Measurements from ENCODE around the gene SLC5A12. TPM values are rescaled to one million over a fixed set of nuclear protein-coding genes. Genes with fewer than 3 reads are reported as not detected.
A peak's percentile ranks its signal among the peaks of the same experiment; 100 is the strongest.

SLC5A12 gene
- total and polyA plus RNA-seq, 2 experiments from 2014 or later, result 0.24 to 0.43 TPM

DNA sequence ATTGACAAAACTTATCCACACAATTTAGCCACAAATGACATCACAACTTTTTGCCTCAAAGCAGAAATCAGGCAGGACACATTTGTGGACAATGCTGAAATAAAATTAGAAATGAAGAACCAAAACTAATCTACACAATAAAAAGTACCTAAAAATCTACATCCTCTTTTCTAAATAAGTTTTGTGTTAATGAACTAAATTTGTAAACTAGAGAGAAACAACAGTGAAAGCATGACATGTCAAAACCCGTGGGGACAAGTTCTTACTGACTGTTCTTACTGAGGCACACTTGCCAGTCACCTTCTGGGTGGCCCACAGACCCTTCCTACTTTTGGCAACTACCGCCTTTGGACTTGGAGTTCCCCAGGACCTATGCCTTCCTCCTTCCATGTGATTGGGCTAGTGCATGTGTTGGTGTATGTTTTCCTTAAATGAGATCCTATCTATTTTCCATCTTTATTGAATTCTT is 89.1 kb downstream of the SLC5A12 start:
- Histone ChIP-seq H3K4me3 (no peak overlapping the region), H3K27me3 (replicated peaks; ENCODE audit: insufficient read depth) (no peaks in the 10 kb centered on the region), H2AFZ (no peak overlapping the region), H3K27ac (no peak overlapping the region), H3K4me1 (ENCODE audit: insufficient read depth) (no peaks in the 10 kb centered on the region), H3F3A (ENCODE audit: insufficient read depth) (no peaks in the 10 kb centered on the region), H3K79me2 (ENCODE audit: insufficient read depth) (no peaks in the 10 kb centered on the region), H3K9me3 (ENCODE audit: low read depth) (no peaks in the 10 kb centered on the region), H3K36me3 (ENCODE audit: low read depth) (no peaks in the 10 kb centered on the region), H3K9me2 (ENCODE audit: insufficient read depth) (no peaks in the 10 kb centered on the region), H3K4me2 (ENCODE audit: unreplicated experiment) (no peak overlapping the region), H3K9ac (no peak overlapping the region), H4K20me1 (ENCODE audit: insufficient read depth) (no peaks in the 10 kb centered on the region)
- DNase-seq, result no peak
- WGBS, 2 experiments (ENCODE audit: low coverage in 1 of 2, low lambda C conversion rate in 2 of 2, missing lambda C conversion rate in 2 of 2), result 69 to 72% methylated on average over 2 of the region's 2 CpGs
- no peak for TF ChIP-seq EZH2phosphoT487 (IDR thresholded peaks at IDR 0.05; ENCODE audit: insufficient read depth, low read depth)
- no peak for TF ChIP-seq EZH2 (IDR thresholded peaks at IDR 0.05; ENCODE audit: insufficient read depth, poor library complexity, severe bottlenecking)
- in situ Hi-C loops (cut with MboI), result loop anchor here (10.0 kb wide), 1 partner anchor 338 kb away; no protein-coding TSS in a partner anchor

DNA sequence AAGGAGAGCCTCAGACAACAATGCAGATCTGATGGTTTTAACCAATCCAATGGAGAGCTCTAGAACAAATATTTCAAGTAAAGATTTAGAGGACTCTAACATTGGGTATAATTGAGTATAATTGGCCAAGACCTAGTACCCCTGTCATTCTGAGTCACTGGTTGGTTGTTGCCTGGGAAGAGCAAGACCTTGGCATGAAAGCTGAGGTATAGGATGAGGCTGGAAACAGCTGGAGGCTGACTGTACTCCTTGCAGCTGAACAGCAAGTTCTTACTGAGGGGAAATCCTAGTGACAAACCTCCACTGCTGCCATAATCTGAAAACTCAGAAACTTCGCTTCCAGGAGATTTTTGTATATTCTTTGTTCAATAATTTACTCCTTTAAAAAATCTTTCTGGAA is 95.5 kb downstream of the SLC5A12 start:
- 92 to 100% methylated on average over 1 of the region's 1 CpG for WGBS, 2 experiments (ENCODE audit: low coverage in 1 of 2, low lambda C conversion rate in 2 of 2, missing lambda C conversion rate in 2 of 2)
- Histone ChIP-seq H3K4me3 (no peak overlapping the region), H3K4me2 (ENCODE audit: unreplicated experiment) (no peak overlapping the region), H4K20me1 (ENCODE audit: insufficient read depth) (no peaks in the 10 kb centered on the region), H3K27ac (no peak overlapping the region), H3K27me3 (replicated peaks; ENCODE audit: insufficient read depth) (no peaks in the 10 kb centered on the region), H3K79me2 (ENCODE audit: insufficient read depth) (no peaks in the 10 kb centered on the region), H3K9me2 (ENCODE audit: insufficient read depth) (no peaks in the 10 kb centered on the region), H3F3A (ENCODE audit: insufficient read depth) (peaks cover 9% of the 10 kb centered on the region), H3K9me3 (ENCODE audit: low read depth) (no peaks in the 10 kb centered on the region), H3K9ac (no peak overlapping the region), H3K4me1 (ENCODE audit: insufficient read depth) (peaks cover 10% of the 10 kb centered on the region), H3K36me3 (ENCODE audit: low read depth) (no peaks in the 10 kb centered on the region), H2AFZ (no peak overlapping the region)
- peak; percentile 62 for DNase-seq
- TF ChIP-seq EZH2phosphoT487 (IDR thresholded peaks at IDR 0.05; ENCODE audit: insufficient read depth, low read depth), result no peak
- TF ChIP-seq EZH2 (IDR thresholded peaks at IDR 0.05; ENCODE audit: insufficient read depth, poor library complexity, severe bottlenecking), result no peak
- in situ Hi-C loops (cut with MboI), result no loop called here

- peak; percentile 27 for DNase-seq
- H4K20me1 ChIP-seq (ENCODE audit: insufficient read depth), result no peaks in the 10 kb centered on the region
- no peak for TF ChIP-seq EZH2phosphoT487 (IDR thresholded peaks at IDR 0.05; ENCODE audit: insufficient read depth, low read depth)
- no peak for TF ChIP-seq EZH2 (IDR thresholded peaks at IDR 0.05; ENCODE audit: insufficient read depth, poor library complexity, severe bottlenecking)
Observed at GRCh38 chr11:26623076-26623659, 98.7 kb downstream of the SLC5A12 start.

DNA sequence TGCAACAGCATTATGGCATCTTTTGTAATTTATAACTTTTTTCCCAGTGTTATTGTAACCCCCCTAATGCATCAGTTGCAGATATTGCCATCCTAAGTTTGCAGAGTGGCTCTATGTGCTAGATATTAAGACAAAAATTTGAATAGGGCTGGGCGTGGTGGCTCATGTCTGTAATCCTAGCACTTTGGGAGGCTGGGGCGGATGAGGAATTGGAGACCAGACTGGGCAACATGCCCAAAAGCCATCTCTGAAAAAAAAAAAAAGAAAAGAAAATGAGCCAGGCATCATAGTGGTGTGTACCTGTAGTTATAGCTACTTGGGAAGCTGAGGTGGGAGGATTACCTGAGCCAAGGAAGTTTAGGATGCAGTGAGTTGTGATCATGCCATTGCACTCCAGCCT is 99.7 kb downstream of the SLC5A12 start:
- Histone ChIP-seq H2AFZ (no peak overlapping the region), H3K27me3 (replicated peaks; ENCODE audit: insufficient read depth) (no peaks in the 10 kb centered on the region), H3K36me3 (ENCODE audit: low read depth) (no peaks in the 10 kb centered on the region), H3K79me2 (ENCODE audit: insufficient read depth) (no peaks in the 10 kb centered on the region), H3K4me1 (ENCODE audit: insufficient read depth) (peaks cover 18% of the 10 kb centered on the region), H3K4me3 (no peak overlapping the region), H3K9me3 (ENCODE audit: low read depth) (no peaks in the 10 kb centered on the region), H4K20me1 (ENCODE audit: insufficient read depth) (no peaks in the 10 kb centered on the region), H3K4me2 (ENCODE audit: unreplicated experiment) (no peak overlapping the region), H3K9ac (no peak overlapping the region), H3K27ac (no peak overlapping the region), H3K9me2 (ENCODE audit: insufficient read depth) (no peaks in the 10 kb centered on the region), H3F3A (ENCODE audit: insufficient read depth) (peaks cover 19% of the 10 kb centered on the region)
- in situ Hi-C loops (cut with MboI), result no loop called here
- 92 to 96% methylated on average over 2 of the region's 2 CpGs for whole genome bisulfite sequencing, 2 experiments (ENCODE audit: low coverage in 1 of 2, low lambda C conversion rate in 2 of 2, missing lambda C conversion rate in 2 of 2)
- no peak for DNase-seq
- TF ChIP-seq EZH2phosphoT487 (IDR thresholded peaks at IDR 0.05; ENCODE audit: insufficient read depth, low read depth) (no peak), EZH2 (IDR thresholded peaks at IDR 0.05; ENCODE audit: insufficient read depth, poor library complexity, severe bottlenecking) (no peak)

More at GRCh38 chr11:26623076-26623659, 98.7 kb downstream of the SLC5A12 start:
- H3K27me3 ChIP-seq (replicated peaks; ENCODE audit: insufficient read depth), result no peaks in the 10 kb centered on the region
- H3K27ac ChIP-seq, result no peak overlapping the region
- no peaks in the 10 kb centered on the region for H3K9me3 ChIP-seq (ENCODE audit: low read depth)
- no peaks in the 10 kb centered on the region for H3K36me3 ChIP-seq (ENCODE audit: low read depth)
- no peak overlapping the region for H3K4me2 ChIP-seq (ENCODE audit: unreplicated experiment)
- H3K79me2 ChIP-seq (ENCODE audit: insufficient read depth), result no peaks in the 10 kb centered on the region
- no peak overlapping the region for H2AFZ ChIP-seq
- H3K9me2 ChIP-seq (ENCODE audit: insufficient read depth), result no peaks in the 10 kb centered on the region
- in situ Hi-C loops (cut with MboI), result no loop called here
- no peak overlapping the region for H3K9ac ChIP-seq
- peaks cover 18% of the 10 kb centered on the region for H3K4me1 ChIP-seq (ENCODE audit: insufficient read depth)
- peaks cover 19% of the 10 kb centered on the region for H3F3A ChIP-seq (ENCODE audit: insufficient read depth)
- WGBS, 2 experiments (ENCODE audit: low coverage in 1 of 2, low lambda C conversion rate in 2 of 2, missing lambda C conversion rate in 2 of 2), result 85 to 88% methylated on average over 2 of the region's 2 CpGs
- no peak overlapping the region for H3K4me3 ChIP-seq
